GM12874 (cell line): Measurements from ENCODE around the gene MIAT.

Experiments used
- CTCF ChIP-seq: IDR thresholded peaks from 2 replicates; pipeline ENCODE4 v1.5.1; 2011; ENCODE audit warnings: low read depth, mild to moderate bottlenecking, control low read depth, low read length, moderate library complexity; ENCODE audit not compliant: insufficient read depth

The MIAT gene

GRCh38 chr22:26648528-26649388 lies 8.6 kb upstream of the MIAT start:
- TF ChIP-seq CTCF: no peak

- TF ChIP-seq CTCF: no peak
These were observed 6.5 kb upstream of the MIAT start for GRCh38 chr22:26650722-26651421.

GRCh38 chr22:26651815-26652214 lies 5.6 kb upstream of the MIAT start:
- no peak for TF ChIP-seq CTCF

GRCh38 chr22:26658161-26658560 lies 773 bp downstream of the MIAT start:
- TF ChIP-seq CTCF: no peak

- TF ChIP-seq CTCF: no peak
These were observed 1.5 kb downstream of the MIAT start for GRCh38 chr22:26658671-26659478.

- TF ChIP-seq CTCF: no peak
These were observed 3.0 kb downstream of the MIAT start for GRCh38 chr22:26660356-26660755.

GRCh38 chr22:26660961-26661578 lies 3.7 kb downstream of the MIAT start:
- no peak for TF ChIP-seq CTCF
